HepG2 (cell line): ENCODE measurements around the gene WNK1. TPM values are rescaled to one million over a fixed set of nuclear protein-coding genes. Genes with fewer than 3 reads are reported as not detected.
A peak's percentile ranks its signal among the peaks of the same experiment; 100 is the strongest.

Source experiments
- ATAC-seq: fragments of 200-7000 bp; cut with Tn5 transposase; 3 replicates; pipeline ENCODE4 v1.9.1; 2020; ENCODE audit warnings: mild to moderate bottlenecking, moderate library complexity
- BruUV-seq: library from RNA; stranded (reverse); fragments of 400-500 nt; replicated peaks from 2 replicates; lab custom pipeline; 2021; lab: Mats Ljungman, UMichigan
- CTCF ChIA-PET: fragments of 300-600 bp; formaldehyde crosslinking; extraction: SDS; loops from one replicate; lab custom pipeline; 2021; ENCODE audit warnings: low total read pairs, inconsistent platforms, low intra/inter-chr PET ratio; lab: Yijun Ruan, JAX
- POLR2A ChIA-PET: fragments of 350-600 bp; sonication (Branson Sonifier 250); formaldehyde crosslinking; loops from one replicate; lab custom pipeline; 2020; ENCODE audit warnings: antibody characterized with exemption, inconsistent platforms; lab: Yijun Ruan, JAX
- DNase-seq: peaks from one replicate; pipeline ENCODE4 v3.0.0-alpha.2; 2015; ENCODE audit warnings: low spot score
- FAIRE-seq: peaks from 3 replicates; lab custom pipeline; 2011; peaks lifted over from hg19 to GRCh38; lab: Jason Lieb, UNC
- H2AFZ ChIP-seq: one replicate; pipeline ENCODE4 v1.6.1; 2011; ENCODE audit warnings: low read length, inconsistent platforms
- H3K27ac ChIP-seq: fragments of 300-600 bp; 3 replicates; pipeline ENCODE4 v1.8.0; 2011; ENCODE audit warnings: mixed run types, mild to moderate bottlenecking, mixed read lengths, low read length, inconsistent platforms; ENCODE audit not compliant: insufficient read depth; ENCODE audit errors: extremely low read length
- H3K27me3 ChIP-seq, 2 experiments: fragments of 200-600 bp in 1 of 2; 2 replicates in 1 of 2; 3 replicates in 1 of 2; pipeline versions ENCODE4 v1.6.0 to v1.8.0; 2011; ENCODE audit warnings: low read length in 2 of 2, mild to moderate bottlenecking in 2 of 2, moderate library complexity in 2 of 2, inconsistent platforms in 1 of 2; ENCODE audit not compliant: insufficient read depth in 2 of 2, control insufficient read depth in 1 of 2
- H3K36me3 ChIP-seq, 2 experiments: fragments of 200-600 bp in 1 of 2; replicated peaks in 1 of 2; 2 replicates in 1 of 2; 3 replicates in 1 of 2; pipeline versions ENCODE4 v1.5.1 to v1.8.0; 2011; ENCODE audit warnings: low read length in 2 of 2, inconsistent platforms in 1 of 2; ENCODE audit not compliant: insufficient read depth in 2 of 2, control insufficient read depth in 1 of 2
- H3K4me1 ChIP-seq: 2 replicates; pipeline ENCODE4 v1.5.1; 2012; ENCODE audit warnings: low read length, inconsistent platforms; ENCODE audit not compliant: insufficient read depth
- H3K4me2 ChIP-seq: 2 replicates; pipeline ENCODE4 v1.6.0; 2011; ENCODE audit warnings: low read depth, low read length, inconsistent platforms
- H3K4me3 ChIP-seq, 3 experiments: fragments of 200-600 bp in 1 of 3; sonication (generic), shearing (Covaris generic) in 1 of 3; replicated peaks in 1 of 3; 2 replicates each; pipeline ENCODE4 v1.5.1; 2011 to 2016; ENCODE audit warnings: low read length in 3 of 3, inconsistent platforms in 2 of 3, low read depth in 2 of 3, mild to moderate bottlenecking in 2 of 3, control low read depth in 1 of 3, mixed read lengths in 1 of 3; ENCODE audit not compliant: insufficient read depth in 1 of 3
- H3K79me2 ChIP-seq: one replicate; pipeline ENCODE4 v1.6.1; 2011; ENCODE audit warnings: low read length, inconsistent platforms; ENCODE audit not compliant: insufficient read depth
- H3K9ac ChIP-seq: 2 replicates; pipeline ENCODE4 v1.6.0; 2011; ENCODE audit warnings: mild to moderate bottlenecking, low read depth, low read length, inconsistent platforms; ENCODE audit not compliant: insufficient read depth
- H3K9me3 ChIP-seq: 2 replicates; pipeline ENCODE4 v1.5.1; 2012; ENCODE audit warnings: mild to moderate bottlenecking, low read length
- H4K20me1 ChIP-seq: 2 replicates; pipeline ENCODE4 v1.6.0; 2011; ENCODE audit warnings: inconsistent platforms, mild to moderate bottlenecking, low read length, moderate library complexity; ENCODE audit not compliant: insufficient read depth
- ARID3A ChIP-seq: IDR thresholded peaks from 2 replicates; pipeline ENCODE4 v1.6.1; 2012; ENCODE audit warnings: low read depth, low read length, improper control_type of control experiment
- ATRX ChIP-seq: sonication (generic); formaldehyde crosslinking; IDR thresholded peaks from 2 replicates; pipeline ENCODE4 v1.4.0; 2020; ENCODE audit warnings: missing genetic modification reagents, borderline replicate concordance
- CEBPB ChIP-seq: IDR thresholded peaks from 2 replicates; pipeline ENCODE4 v1.6.1; 2011; ENCODE audit warnings: low read depth, low read length, improper control_type of control experiment, borderline replicate concordance
- CEBPG ChIP-seq: IDR thresholded peaks from 2 replicates; pipeline ENCODE4 v1.6.1; 2016
- CREB1 ChIP-seq, 2 experiments: fragments of 450-650 bp in 1 of 2; IDR thresholded peaks; 2 replicates each; pipeline ENCODE4 v1.6.1; 2016 to 2017; ENCODE audit warnings: control low read depth in 1 of 2, mild to moderate bottlenecking in 1 of 2, missing compliant biosample characterization in 1 of 2, missing genetic modification characterization in 1 of 2
- HINFP ChIP-seq: sonication (generic); formaldehyde crosslinking; IDR thresholded peaks from 2 replicates; pipeline ENCODE4 v1.4.0; 2020; ENCODE audit warnings: low read depth, mild to moderate bottlenecking, missing genetic modification reagents
- HOMEZ ChIP-seq: IDR thresholded peaks from 2 replicates; pipeline ENCODE4 v1.6.1; 2016; ENCODE audit warnings: low read depth
- MYPOP ChIP-seq: sonication (generic); formaldehyde crosslinking; IDR thresholded peaks from 2 replicates; pipeline ENCODE4 v1.8.1; 2023; ENCODE audit warnings: mild to moderate bottlenecking, moderate library complexity, missing genetic modification reagents
- SAP130 ChIP-seq: IDR thresholded peaks from 2 replicates; pipeline ENCODE4 v1.6.1; 2016; ENCODE audit warnings: low read depth
- ZBED4 ChIP-seq: sonication (generic); formaldehyde crosslinking; IDR thresholded peaks from 2 replicates; pipeline ENCODE4 v1.4.0; 2020; ENCODE audit warnings: missing genetic modification reagents, borderline replicate concordance
- ZFP1 ChIP-seq: IDR thresholded peaks from 2 replicates; pipeline ENCODE4 v1.6.1; 2016
- ZNF12 ChIP-seq: sonication (generic); formaldehyde crosslinking; IDR thresholded peaks from 2 replicates; pipeline ENCODE4 v1.5.0; 2020; ENCODE audit warnings: missing genetic modification reagents
- WGBS: methylation state at CpG from one replicate; pipeline ENCODE4 v1.1.6; 2017; ENCODE audit warnings: low lambda C conversion rate; 5-methylcytosine and 5-hydroxymethylcytosine counted together
- in situ Hi-C: cut with HindIII; loops from 2 replicates; pipeline ENCODE4 v1.10.0; 2017; ENCODE audit warnings: low pct_unique_long_range_greater_than_20kb; ENCODE audit not compliant: extremely low pct_ligation_motif_present
- intact Hi-C: fragments of 100-400 bp; cut with micrococcal nuclease; formaldehyde crosslinking; loops from one replicate; pipeline ENCODE4 v1.10.0; 2022; ENCODE audit not compliant: unreplicated experiment
- polyA plus RNA-seq, 8 experiments: library from polyadenylated mRNA; depleted of rRNA in 3 of 8; stranded (reverse) in 7 of 8; unstranded in 1 of 8; fragments of >200 nt; fragmentation: Illumina TruSeq in 4 of 8; extraction: Trizol in 4 of 8; gene quantifications; 2 replicates each; pipeline versions ENCODE4 v1.2.1 to v1.2.3, GENCODE V29; 2011 to 2016; ENCODE audit warnings: low read depth in 4 of 8, missing spikeins in 1 of 8, mixed read lengths in 1 of 8; ENCODE audit not compliant: insufficient read depth in 1 of 8
- total RNA-seq, 5 experiments: library from RNA; depleted of rRNA; stranded (reverse); fragments of >200 nt; fragmentation: Illumina TruSeq; extraction: Trizol; gene quantifications; 2 replicates each; pipeline ENCODE4 v1.2.3, GENCODE V29; 2016; ENCODE audit warnings: low read depth in 1 of 5

Gene WNK1
- total and polyA plus RNA-seq, 2 of the 13 experiments (the other 11 are each of a cell fraction or from before 2014, with no cell fraction given) = 31.1 to 54.8 TPM

GRCh38 chr12:779745-780734 is 27.7 kb downstream of the WNK1 start:
- peaks cover 62% of the 10 kb centered on the region for H3K4me1 ChIP-seq
- DNase-seq (peak; percentile 41), FAIRE-seq (no peak), ATAC-seq (no peak; the same call in 2 of the 3 replicates)
- no peak overlapping the region for H3K4me3 ChIP-seq
- H3K27ac ChIP-seq = no peak overlapping the region
- peak overlapping the region; percentile 11; the same call in 1 of the 2 replicates for H3K4me2 ChIP-seq
- ChIA-PET POLR2A (interaction anchor here (1.0 kb wide), 1 partner anchor 28 kb away, joined by 3 read pairs; no protein-coding TSS in a partner anchor), CTCF (no interaction called here)
- peaks cover 56% of the 10 kb centered on the region for H4K20me1 ChIP-seq
- no peak overlapping the region for H2AFZ ChIP-seq
- H3K79me2 ChIP-seq = peaks cover 93% of the 10 kb centered on the region
- H3K36me3 ChIP-seq = no peaks in the 10 kb centered on the region
- no peaks in the 10 kb centered on the region for H3K27me3 ChIP-seq
- WGBS = 55% methylated on average over 4 of the region's 4 CpGs
- in situ Hi-C loops = no loop called here
- intact Hi-C loops = no loop called here
- BruUV-seq = no TSS peak
- no peaks in the 10 kb centered on the region for H3K9me3 ChIP-seq
- no peak overlapping the region for H3K9ac ChIP-seq
- TF ChIP-seq ATRX = no peak
- TF ChIP-seq CEBPG (CRISPR knock-in tag) = peak; percentile 44; the same call in 1 of the 2 replicates
- TF ChIP-seq ZNF12 (CRISPR knock-in tag) = 0 out of 2 replicates have a peak, but pooled peaks have one; percentile 20
- TF ChIP-seq CEBPB = peak; percentile 41; the same call in 1 of the 2 replicates
- no peak for TF ChIP-seq ZBED4 (CRISPR knock-in tag)
- TF ChIP-seq ZFP1 = no peak
- TF ChIP-seq HOMEZ (CRISPR knock-in tag) = no peak
- peak; percentile 40; the same call in 1 of the 2 replicates for TF ChIP-seq SAP130
- TF ChIP-seq HINFP = no peak
- no peak for TF ChIP-seq CREB1 (IDR thresholded peaks at IDR 0.05)
- TF ChIP-seq CREB1 (CRISPR knock-in tag; IDR thresholded peaks at IDR 0.05) = 0 out of 2 replicates have a peak, but pooled peaks have one; percentile 17
- TF ChIP-seq MYPOP (CRISPR knock-in tag) = no peak
- TF ChIP-seq ARID3A = 0 out of 2 replicates have a peak, but pooled peaks have one; percentile 12
